PC-9 (cell line): ENCODE data around the gene CDH26.

Experiments used
- CTCF ChIP-seq: fragments of 200-600 bp; sonication (generic); conservative IDR thresholded peaks from 2 replicates; pipeline ENCODE4 v1.6.1; 2017; ENCODE audit warnings: mixed run types, antibody characterized with exemption, mild to moderate bottlenecking, moderate library complexity
- EZH2 ChIP-seq: fragments of 200-600 bp; sonication (generic); IDR thresholded peaks from 2 replicates; pipeline ENCODE4 v1.8.0; 2017; ENCODE audit warnings: antibody characterized with exemption, low read depth

DNA sequence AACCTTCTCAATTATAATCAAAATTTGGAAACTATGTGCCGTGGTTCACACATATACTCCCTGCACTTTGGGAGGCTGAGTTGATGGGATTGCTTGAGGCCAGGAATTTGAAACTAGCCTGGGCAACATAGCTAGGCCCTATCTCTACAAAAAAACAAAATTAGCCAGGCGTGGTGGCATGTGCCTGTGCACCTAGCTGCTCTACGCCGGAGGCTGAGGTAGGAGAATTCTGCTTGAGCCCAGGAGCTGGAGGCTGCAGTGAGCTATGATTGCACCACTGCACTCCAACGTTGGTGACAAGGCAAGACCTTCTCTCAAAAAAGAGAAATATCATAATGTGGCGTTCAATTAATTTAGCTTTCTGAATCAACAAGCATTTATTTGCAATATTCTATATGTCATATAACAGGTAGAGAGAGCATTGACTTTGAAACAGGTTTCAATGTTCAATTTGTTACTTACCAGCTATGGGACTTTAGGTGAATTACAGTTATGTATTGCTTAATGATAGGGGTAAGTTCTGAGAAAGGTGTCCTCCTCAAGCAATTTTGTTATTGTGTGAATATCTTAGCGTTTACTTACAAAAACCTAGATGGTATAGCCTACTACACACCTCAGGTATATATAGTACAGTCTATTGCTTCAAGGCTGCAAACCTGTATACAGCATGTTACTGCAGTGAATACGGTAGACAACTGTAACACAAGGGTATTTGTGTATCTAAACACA is 22.6 kb upstream of the CDH26 start:
- TF ChIP-seq CTCF, result no peak
- TF ChIP-seq EZH2, result no peak
